Fibroblast of peridontal ligament (primary cell): ENCODE measurements around the gene RAD52.

Experiments used
- DNase-seq: peaks from one replicate; pipeline ENCODE4 v3.0.0-alpha.2; 2010; ENCODE audit errors: extremely low read depth

RAD52 gene

DNA sequence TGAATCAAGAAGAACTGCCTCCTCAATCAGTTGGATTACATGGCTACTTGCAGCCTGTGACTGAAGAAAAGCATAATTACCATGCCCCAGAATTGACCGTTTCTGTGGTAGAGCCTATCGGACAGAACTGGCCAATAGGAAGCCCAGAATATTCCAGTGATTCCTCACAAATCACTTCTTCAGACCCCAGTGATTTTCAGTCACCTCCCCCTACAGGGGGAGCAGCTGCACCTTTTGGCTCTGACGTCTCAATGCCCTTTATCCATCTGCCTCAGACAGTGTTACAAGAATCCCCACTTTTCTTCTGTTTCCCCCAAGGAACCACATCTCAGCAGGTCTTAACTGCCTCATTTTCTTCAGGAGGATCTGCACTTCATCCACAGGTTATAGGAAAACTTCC lies 80.8 kb downstream of the RAD52 start:
- no peak for DNase-seq

DNA sequence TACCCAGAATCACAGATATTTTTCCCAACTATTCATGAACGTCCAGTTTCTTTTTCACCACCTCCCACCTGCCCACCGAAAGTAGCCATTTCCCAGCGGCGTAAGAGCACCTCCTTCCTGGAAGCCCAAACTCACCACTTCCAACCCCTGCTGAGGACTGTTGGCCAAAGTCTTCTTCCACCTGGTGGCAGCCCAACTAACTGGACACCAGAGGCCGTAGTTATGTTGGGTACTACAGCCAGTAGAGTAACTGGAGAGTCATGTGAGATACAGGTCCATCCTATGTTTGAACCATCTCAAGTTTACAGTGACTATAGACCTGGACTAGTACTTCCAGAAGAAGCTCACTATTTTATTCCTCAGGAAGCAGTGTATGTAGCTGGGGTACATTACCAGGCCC lies 81.6 kb downstream of the RAD52 start:
- DNase-seq: no peak

- no peak for DNase-seq
Measured at GRCh38 chr12:865614-866013, 83.9 kb downstream of the RAD52 start.

DNA sequence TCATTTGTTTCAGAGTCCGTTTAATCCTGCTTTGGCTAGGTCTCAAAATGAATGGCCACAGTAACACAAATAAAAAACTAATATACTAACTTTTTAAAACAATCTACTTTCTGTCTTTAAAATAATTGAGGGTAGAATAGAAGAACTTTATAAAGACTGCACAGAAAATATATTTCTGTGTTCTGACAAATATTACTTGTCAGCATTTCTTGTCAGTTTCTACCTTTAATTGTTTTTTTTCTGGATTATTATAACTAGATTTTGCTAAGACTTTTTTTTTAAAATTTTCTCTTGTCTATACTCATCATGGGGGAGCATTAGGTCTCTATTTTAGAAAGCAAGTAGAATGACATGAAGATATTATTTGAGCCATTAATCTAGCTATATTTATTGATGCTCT lies 86.2 kb downstream of the RAD52 start:
- DNase-seq: no peak

DNA sequence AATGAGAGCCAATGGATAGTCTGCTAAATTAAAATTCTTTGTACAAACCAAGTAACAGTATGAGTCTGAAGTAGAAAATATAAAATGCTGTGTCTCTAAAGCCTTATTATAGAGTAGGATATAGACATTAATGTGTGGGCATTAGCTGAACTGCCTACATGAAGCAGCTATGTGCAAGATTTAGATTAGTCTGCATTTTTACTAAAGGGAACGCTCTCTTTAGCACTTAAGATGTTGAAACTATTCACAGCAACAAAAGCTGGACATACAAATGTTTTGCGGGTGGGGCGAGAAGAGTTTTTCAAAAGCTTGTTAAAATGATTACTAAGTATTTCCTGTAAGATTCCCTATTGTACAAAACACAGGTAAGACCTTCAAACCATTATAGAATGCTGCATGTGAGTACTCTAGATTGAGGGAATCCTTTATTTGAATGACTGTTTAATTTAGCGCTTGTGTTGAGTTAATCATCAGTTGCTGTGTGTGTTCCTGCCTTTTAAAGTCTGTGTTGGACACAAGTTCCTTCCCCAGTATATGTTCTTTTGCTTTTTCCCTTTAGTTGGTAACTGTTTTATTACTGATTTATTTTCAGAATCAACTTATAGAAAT lies 87.1 kb downstream of the RAD52 start:
- DNase-seq: no peak
